SK-N-SH treated with all-trans-retinoic acid at 6 μM for 48 hours (cell line): ENCODE results near the gene DNER.

Source experiments
- ARNTL ChIP-seq: fragments of 450-650 bp; formaldehyde crosslinking; IDR thresholded peaks from 2 replicates; pipeline ENCODE4 v1.5.0; 2020; ENCODE audit warnings: low read depth, mild to moderate bottlenecking, moderate library complexity, borderline replicate concordance
- BACH2 ChIP-seq: fragments of 250-450 bp; sonication (Bioruptor Pico); IDR thresholded peaks from 2 replicates; pipeline ENCODE4 v1.9.0; 2021; ENCODE audit warnings: mild to moderate bottlenecking, borderline replicate concordance
- ESRRG ChIP-seq: fragments of 250-450 bp; sonication (Bioruptor Pico); IDR thresholded peaks from 2 replicates; pipeline ENCODE4 v1.6.1; 2021; ENCODE audit warnings: mild to moderate bottlenecking
- PATZ1 ChIP-seq: fragments of 250-450 bp; sonication (Bioruptor Pico); IDR thresholded peaks from 2 replicates; pipeline ENCODE4 v1.8.0; 2020; ENCODE audit warnings: mild to moderate bottlenecking, moderate library complexity, borderline replicate concordance
- POU6F1 ChIP-seq: fragments of 250-450 bp; sonication (Bioruptor Pico); IDR thresholded peaks from 2 replicates; pipeline ENCODE4 v1.8.0; 2021; ENCODE audit warnings: low read depth, mild to moderate bottlenecking, moderate library complexity, borderline replicate concordance
- PPARA ChIP-seq: fragments of 250-450 bp; sonication (Bioruptor Pico); IDR thresholded peaks from 2 replicates; pipeline ENCODE4 v1.5.0; 2020; ENCODE audit warnings: mild to moderate bottlenecking, borderline replicate concordance
- RARB ChIP-seq: fragments of 250-450 bp; sonication (Bioruptor Pico); IDR thresholded peaks from 2 replicates; pipeline ENCODE4 v1.8.0; 2021; ENCODE audit warnings: mild to moderate bottlenecking, moderate library complexity
- TSHZ2 ChIP-seq: fragments of 250-450 bp; sonication (Bioruptor Pico); IDR thresholded peaks from 2 replicates; pipeline ENCODE4 v1.5.0; 2020; ENCODE audit warnings: mild to moderate bottlenecking, moderate library complexity
- ZC3H10 ChIP-seq: fragments of 250-450 bp; sonication (Bioruptor Pico); IDR thresholded peaks from 2 replicates; pipeline ENCODE4 v1.5.1; 2021; ENCODE audit warnings: mild to moderate bottlenecking, moderate library complexity
- ZFP3 ChIP-seq: fragments of 250-450 bp; sonication (Bioruptor Pico); IDR thresholded peaks from 2 replicates; pipeline ENCODE4 v1.5.0; 2020; ENCODE audit warnings: mild to moderate bottlenecking, moderate library complexity
- ZFP30 ChIP-seq: fragments of 450-650 bp; formaldehyde crosslinking; IDR thresholded peaks from 2 replicates; pipeline ENCODE4 v1.5.0; 2022; ENCODE audit warnings: mild to moderate bottlenecking, moderate library complexity
- ZNF70 ChIP-seq: fragments of 450-650 bp; formaldehyde crosslinking; IDR thresholded peaks from 2 replicates; pipeline ENCODE4 v1.5.0; 2020; ENCODE audit warnings: mild to moderate bottlenecking, moderate library complexity

- TF ChIP-seq RARB (CRISPR knock-in tag): no peak
- TF ChIP-seq ZC3H10 (CRISPR knock-in tag): no peak
- no peak for TF ChIP-seq BACH2
- TF ChIP-seq TSHZ2 (CRISPR knock-in tag): no peak
- TF ChIP-seq PATZ1 (CRISPR knock-in tag): no peak
- TF ChIP-seq ZNF70: no peak
- TF ChIP-seq ESRRG (CRISPR knock-in tag): no peak
- no peak for TF ChIP-seq ZFP30 (CRISPR knock-in tag)
- TF ChIP-seq ZFP3 (CRISPR knock-in tag): no peak
- no peak for TF ChIP-seq PPARA
- no peak for TF ChIP-seq ARNTL (CRISPR knock-in tag)
- no peak for TF ChIP-seq POU6F1 (CRISPR knock-in tag)
These were observed 14.0 kb upstream of the DNER start for GRCh38 chr2:229728370-229728769.
